ENCODE data around the gene GAS2L1.
A peak's percentile ranks its signal among the peaks of the same experiment; 100 is the strongest.

The GAS2L1 gene

GRCh38 chr22:29275819-29276565 is 30.5 kb upstream of the GAS2L1 start:
- TF ChIP-seq CTCF (conservative IDR thresholded peaks at IDR 0.05; ENCODE audit: low read depth, low read length) = no peak
- no peak overlapping the region for H3K4me3 ChIP-seq (ENCODE audit: low read depth, low read length)
- DNase-seq (ENCODE audit: low read depth) = no peak

- no peak for TF ChIP-seq CTCF (conservative IDR thresholded peaks at IDR 0.05; ENCODE audit: low read depth, low read length)
- DNase-seq (ENCODE audit: low read depth) = no peak
Measured at GRCh38 chr22:29277927-29278326, 28.5 kb upstream of the GAS2L1 start.

GRCh38 chr22:29284196-29284595 is 22.3 kb upstream of the GAS2L1 start:
- DNase-seq (ENCODE audit: low read depth) = no peak
- no peak overlapping the region for H3K4me3 ChIP-seq (ENCODE audit: low read depth, low read length)
- TF ChIP-seq CTCF (conservative IDR thresholded peaks at IDR 0.05; ENCODE audit: low read depth, low read length) = no peak

More at GRCh38 chr22:29277927-29278326, 28.5 kb upstream of the GAS2L1 start:
- H3K4me3 ChIP-seq (ENCODE audit: low read depth, low read length) = no peak overlapping the region

GRCh38 chr22:29288837-29289236 is 17.6 kb upstream of the GAS2L1 start:
- no peak overlapping the region for H3K4me3 ChIP-seq (ENCODE audit: low read depth, low read length)
- no peak for TF ChIP-seq CTCF (conservative IDR thresholded peaks at IDR 0.05; ENCODE audit: low read depth, low read length)
- no peak for DNase-seq (ENCODE audit: low read depth)

- no peak overlapping the region for H3K4me3 ChIP-seq (ENCODE audit: low read depth, low read length)
- no peak for TF ChIP-seq CTCF (conservative IDR thresholded peaks at IDR 0.05; ENCODE audit: low read depth, low read length)
- no peak for DNase-seq (ENCODE audit: low read depth)
Measured at GRCh38 chr22:29290061-29290460, 16.4 kb upstream of the GAS2L1 start.

GRCh38 chr22:29291215-29291614 is 15.2 kb upstream of the GAS2L1 start:
- peak; percentile 7 for TF ChIP-seq CTCF (conservative IDR thresholded peaks at IDR 0.05; ENCODE audit: low read depth, low read length)
- DNase-seq (ENCODE audit: low read depth) = no peak
- no peak overlapping the region for H3K4me3 ChIP-seq (ENCODE audit: low read depth, low read length)

- no peak for TF ChIP-seq CTCF (conservative IDR thresholded peaks at IDR 0.05; ENCODE audit: low read depth, low read length)
- H3K4me3 ChIP-seq (ENCODE audit: low read depth, low read length) = no peak overlapping the region
- DNase-seq (ENCODE audit: low read depth) = no peak
Measured at GRCh38 chr22:29292379-29292778, 14.1 kb upstream of the GAS2L1 start.

Measured in choroid plexus epithelial cell (primary cell).